Ascending aorta (tissue), 2 donors: ENCODE data around the gene UTY. TPM values are rescaled to one million over a fixed set of nuclear protein-coding genes. Genes with fewer than 3 reads are reported as not detected.

ENCODE experiments used
- DNase-seq, 2 donors: peaks; one replicate each; pipeline ENCODE4 v3.0.0-alpha.2; 2019; ENCODE audit warnings: low spot score in 2 of 2
- H3K27ac ChIP-seq, 2 donors: fragments of 200-600 bp; sonication (generic); one replicate each; pipeline ENCODE4 v1.5.1; 2016 to 2017; ENCODE audit warnings: mild to moderate bottlenecking in 1 of 2
- H3K27me3 ChIP-seq: fragments of 200-600 bp; sonication (generic); one replicate; pipeline ENCODE4 v1.5.1; 2017
- H3K36me3 ChIP-seq, 2 donors: fragments of 200-600 bp; sonication (generic); one replicate each; pipeline ENCODE4 v1.5.1; 2016
- H3K4me1 ChIP-seq, 2 donors: fragments of 200-600 bp; sonication (generic); one replicate each; pipeline ENCODE4 v1.5.1; 2016 to 2017; ENCODE audit warnings: mild to moderate bottlenecking in 1 of 2
- H3K4me3 ChIP-seq, 2 donors: fragments of 200-600 bp; sonication (generic); one replicate each; pipeline ENCODE4 v1.5.1; 2016 to 2017; ENCODE audit warnings: mild to moderate bottlenecking in 1 of 2
- H3K9me3 ChIP-seq, 2 donors: fragments of 200-600 bp; sonication (generic); one replicate each; pipeline ENCODE4 v1.5.1; 2016
- CTCF ChIP-seq, 3 experiments: fragments of 200-600 bp in 2 of 3; fragments of 450-650 bp in 1 of 3; sonication (generic) in 2 of 3; IDR thresholded peaks; one replicate each; pipeline ENCODE4 v1.5.1; 2016 to 2019; ENCODE audit warnings: antibody characterized with exemption in 3 of 3, mild to moderate bottlenecking in 1 of 3, moderate library complexity in 1 of 3
- intact Hi-C: fragments of 100-400 bp; cut with DNase I; formaldehyde crosslinking; loops from one replicate; pipeline ENCODE4 v1.15.1; 2023
- total RNA-seq: library from RNA; depleted of rRNA; stranded (reverse); fragments of >200 nt; gene quantifications from one replicate; pipeline ENCODE4 v1.1.0, GENCODE V29; 2016

The UTY gene
- total RNA-seq, 1 donor from 2014 or later = not detected

- H3K4me3 ChIP-seq = no peak overlapping the region
- H3K27me3 ChIP-seq = no peaks in the 10 kb centered on the region
- DNase-seq = no peak
- H3K27ac ChIP-seq = no peak overlapping the region
- no peaks in the 10 kb centered on the region for H3K36me3 ChIP-seq
- no peaks in the 10 kb centered on the region for H3K9me3 ChIP-seq
- no peak for TF ChIP-seq CTCF (IDR thresholded peaks at IDR 0.05)
- no peaks in the 10 kb centered on the region for H3K4me1 ChIP-seq
- intact Hi-C loops = no loop called here
These were observed 116.2 kb downstream of the UTY start for GRCh38 chrY:13363641-13364040.

- no peak for DNase-seq
- Histone ChIP-seq H3K36me3 (no peaks in the 10 kb centered on the region), H3K9me3 (no peaks in the 10 kb centered on the region), H3K4me3 (no peak overlapping the region), H3K27ac (no peak overlapping the region), H3K27me3 (no peaks in the 10 kb centered on the region), H3K4me1 (no peaks in the 10 kb centered on the region)
- no peak for TF ChIP-seq CTCF (IDR thresholded peaks at IDR 0.05)
- intact Hi-C loops = no loop called here
These were observed 117.2 kb downstream of the UTY start for GRCh38 chrY:13362662-13363061.

- no peaks in the 10 kb centered on the region for H3K27me3 ChIP-seq
- no peaks in the 10 kb centered on the region for H3K9me3 ChIP-seq
- no peak for TF ChIP-seq CTCF (IDR thresholded peaks at IDR 0.05)
- intact Hi-C loops = no loop called here
- H3K27ac ChIP-seq = no peak overlapping the region
- H3K36me3 ChIP-seq = no peaks in the 10 kb centered on the region
- no peak for DNase-seq
- no peaks in the 10 kb centered on the region for H3K4me1 ChIP-seq
- H3K4me3 ChIP-seq = no peak overlapping the region
These were observed 117.9 kb downstream of the UTY start for GRCh38 chrY:13361656-13362636.

GRCh38 chrY:13351443-13351842 lies 128.4 kb downstream of the UTY start:
- no peak overlapping the region for H3K27ac ChIP-seq
- H3K4me1 ChIP-seq = no peaks in the 10 kb centered on the region
- DNase-seq = no peak
- TF ChIP-seq CTCF (IDR thresholded peaks at IDR 0.05) = no peak
- H3K36me3 ChIP-seq = no peaks in the 10 kb centered on the region
- H3K4me3 ChIP-seq = no peak overlapping the region
- intact Hi-C loops = no loop called here
- no peaks in the 10 kb centered on the region for H3K9me3 ChIP-seq
- no peaks in the 10 kb centered on the region for H3K27me3 ChIP-seq

- intact Hi-C loops = no loop called here
- Histone ChIP-seq H3K4me3 (no peak overlapping the region), H3K27ac (no peak overlapping the region), H3K9me3 (no peaks in the 10 kb centered on the region), H3K4me1 (no peaks in the 10 kb centered on the region), H3K36me3 (no peaks in the 10 kb centered on the region), H3K27me3 (no peaks in the 10 kb centered on the region)
- no peak for TF ChIP-seq CTCF (IDR thresholded peaks at IDR 0.05)
- no peak for DNase-seq
These were observed 132.7 kb downstream of the UTY start for GRCh38 chrY:13347106-13347505.
